Measurements from ENCODE around the gene DYNLT2. TPM values are rescaled to one million over a fixed set of nuclear protein-coding genes. Genes with fewer than 3 reads are reported as not detected.
"Not testable (repeated sequence)": the region's sequence is repeated elsewhere in the genome, so short reads cannot be mapped to it uniquely, and the experiment has no call there.

DYNLT2 gene
- total RNA-seq, 1 donor from 2014 or later = 0.73 TPM

- DNase-seq (ENCODE audit: low read depth, low spot score) = peak; percentile 88
Observed at GRCh38 chr6:169701954-169702839, 49.2 kb downstream of the DYNLT2 start, which contains the start of the genes C6orf120 and WDR27. Gene C6orf120, plus strand, starts transcription at chr6:169702126. Its CDS starts 334 bp downstream, at chr6:169702460. Gene WDR27, minus strand, starts transcription at chr6:169702029. Its CDS starts 13,024 bp downstream, at chr6:169689005.

- DNase-seq (ENCODE audit: low read depth, low spot score) = no peak
Observed at GRCh38 chr6:169701311-169701953, 49.9 kb downstream of the DYNLT2 start.

- no peak for DNase-seq (ENCODE audit: low read depth, low spot score)
Observed at GRCh38 chr6:169700296-169700695, 51.1 kb downstream of the DYNLT2 start.

- DNase-seq (ENCODE audit: low read depth, low spot score) = not testable (repeated sequence)
Observed at GRCh38 chr6:169697115-169697514, 54.3 kb downstream of the DYNLT2 start.

- DNase-seq (ENCODE audit: low read depth, low spot score) = no peak
Observed at GRCh38 chr6:169695131-169695530, 56.2 kb downstream of the DYNLT2 start.

- DNase-seq (ENCODE audit: low read depth, low spot score) = no peak
Observed at GRCh38 chr6:169692516-169692915, 58.9 kb downstream of the DYNLT2 start.

- no peak for DNase-seq (ENCODE audit: low read depth, low spot score)
Observed at GRCh38 chr6:169691260-169691659, 60.1 kb downstream of the DYNLT2 start.

Other genes with a start within 250 kb of the DYNLT2 start
- 23.4 and 24.0 TPM in 2 replicates for gene WDR27, start 49.5 kb downstream of the DYNLT2 start, total RNA-seq
- gene C6orf120, start 49.4 kb downstream of the DYNLT2 start, total RNA-seq = 24.3 and 26.6 TPM in 2 replicates
- 40.4 and 42.3 TPM in 2 replicates for gene PHF10, start 27.1 kb downstream of the DYNLT2 start, total RNA-seq
- gene ERMARD, start 50 bp upstream of the DYNLT2 start, total RNA-seq = 17.3 and 17.7 TPM in 2 replicates